Activated naive CD4-positive, alpha-beta T cell treated with anti-CD3 and anti-CD28 coated beads, Interleukin-2, amount 10 ng/mL, durations not matched to agents 7 days and 5 days (primary cell): ENCODE results near the gene CCNL2.

Source experiments
- CTCF ChIA-PET: fragments of 350-600 bp; sonication (Branson Sonifier 250); formaldehyde crosslinking; loops from one replicate; lab custom pipeline; 2021; ENCODE audit warnings: antibody characterized with exemption; lab: Charles Lee
- DNase-seq: peaks from one replicate; pipeline ENCODE4 v3.0.0-alpha.2; 2020
- H3K27ac Mint-ChIP-seq: one replicate; pipeline ENCODE4 v1.8.0; 2021; ENCODE audit warnings: mild to moderate bottlenecking, moderate library complexity, mixed read lengths
- H3K27me3 Mint-ChIP-seq: one replicate; pipeline ENCODE4 v1.8.0; 2021; ENCODE audit warnings: mild to moderate bottlenecking, mixed read lengths
- H3K36me3 Mint-ChIP-seq: one replicate; pipeline ENCODE4 v1.8.0; 2021; ENCODE audit warnings: mixed read lengths
- H3K4me1 Mint-ChIP-seq: one replicate; pipeline ENCODE4 v1.8.0; 2021; ENCODE audit warnings: mixed read lengths
- H3K4me3 Mint-ChIP-seq: one replicate; pipeline ENCODE4 v1.8.0; 2021; ENCODE audit warnings: mild to moderate bottlenecking, moderate library complexity, mixed read lengths
- H3K9me3 Mint-ChIP-seq: one replicate; pipeline ENCODE4 v1.8.0; 2021; ENCODE audit warnings: mixed read lengths

The CCNL2 gene

DNA sequence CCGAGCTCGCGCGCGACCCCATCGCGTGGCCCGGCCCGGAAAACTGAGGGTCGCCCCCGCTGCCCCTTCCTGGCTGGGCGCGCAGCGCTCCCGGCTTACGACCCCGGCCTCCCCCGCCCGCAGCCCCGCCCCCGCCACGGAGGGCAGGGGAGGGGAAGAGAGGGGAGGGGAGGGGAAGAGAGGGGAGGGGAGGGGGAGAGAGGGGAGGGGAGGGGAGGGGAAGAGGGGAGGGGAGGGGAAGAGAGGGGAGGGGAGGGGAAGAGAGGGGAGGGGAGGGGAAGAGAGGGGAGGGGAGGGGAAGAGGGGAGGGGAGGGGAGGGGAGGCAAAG, 28.6 kb upstream of the CCNL2 start:
- H3K36me3 Mint-ChIP-seq = no peaks in the 10 kb centered on the region
- H3K4me1 Mint-ChIP-seq = peaks cover 6% of the 10 kb centered on the region

GRCh38 chr1:1427106-1427819, 28.1 kb upstream of the CCNL2 start:
- H3K4me1 Mint-ChIP-seq = peaks cover 8% of the 10 kb centered on the region
- CTCF ChIA-PET = no interaction called here
- no peaks in the 10 kb centered on the region for H3K9me3 Mint-ChIP-seq
- H3K27ac Mint-ChIP-seq = no peak overlapping the region
- H3K4me3 Mint-ChIP-seq = no peak overlapping the region
- peaks cover 79% of the 10 kb centered on the region for H3K27me3 Mint-ChIP-seq
- DNase-seq = no peak
- no peaks in the 10 kb centered on the region for H3K36me3 Mint-ChIP-seq

More for the DNA sequence above, 28.6 kb upstream of the CCNL2 start:
- Mint-ChIP-seq H3K27me3 (peaks cover 79% of the 10 kb centered on the region), H3K9me3 (no peaks in the 10 kb centered on the region), H3K4me3 (no peak overlapping the region), H3K27ac (no peak overlapping the region)
- no peak for DNase-seq
- CTCF ChIA-PET = interaction anchor here (1.5 kb wide), 1 partner anchor 13 kb away, joined by 6 read pairs; no protein-coding TSS in a partner anchor

GRCh38 chr1:1426496-1427105, 27.5 kb upstream of the CCNL2 start:
- Mint-ChIP-seq H3K36me3 (no peaks in the 10 kb centered on the region), H3K27me3 (peaks cover 79% of the 10 kb centered on the region), H3K4me1 (peaks cover 8% of the 10 kb centered on the region), H3K27ac (no peak overlapping the region), H3K4me3 (no peak overlapping the region), H3K9me3 (no peaks in the 10 kb centered on the region)
- CTCF ChIA-PET = interaction anchor here (1.2 kb wide), 1 partner anchor 14 kb away, joined by 4 read pairs; no protein-coding TSS in a partner anchor
- DNase-seq = no peak

DNA sequence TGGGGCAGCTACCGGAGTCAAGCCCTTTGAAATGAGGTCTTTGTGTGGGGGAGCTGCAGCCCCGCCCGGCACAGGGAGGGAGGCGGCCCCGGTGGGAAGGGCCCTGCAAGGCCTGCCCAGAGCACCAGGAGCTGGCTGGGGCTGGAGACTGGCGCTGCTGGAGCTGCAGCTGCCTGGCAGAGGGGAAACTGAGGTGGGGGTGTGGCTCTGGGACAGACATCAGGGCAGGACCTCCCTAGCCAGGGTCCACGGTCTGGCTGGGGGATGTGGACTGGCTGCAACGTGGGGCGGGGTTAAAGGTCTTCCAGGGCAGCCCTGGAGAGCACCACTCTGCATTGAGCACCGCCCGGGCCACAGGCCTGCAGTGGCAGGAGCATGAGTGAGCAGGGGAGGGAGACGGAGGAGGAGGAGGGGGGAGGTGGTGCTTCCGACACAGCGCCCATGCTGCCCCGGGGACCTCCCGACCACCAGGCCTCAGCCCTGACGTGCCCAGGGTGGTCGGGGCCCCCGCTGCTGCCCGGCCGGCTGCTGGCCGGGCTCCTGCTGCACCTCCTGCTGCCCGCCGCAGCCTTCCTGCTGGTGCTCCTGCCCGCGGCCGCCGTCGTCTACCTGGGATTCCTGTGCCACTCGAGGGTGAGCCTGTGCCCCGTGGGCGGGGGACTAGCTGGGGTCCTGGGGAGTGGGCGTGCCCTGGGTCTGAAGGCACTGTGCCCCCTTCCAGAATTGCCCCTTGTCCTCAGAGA, 26.8 kb upstream of the CCNL2 start:
- Mint-ChIP-seq H3K9me3 (no peaks in the 10 kb centered on the region), H3K4me3 (no peak overlapping the region), H3K27me3 (peaks cover 82% of the 10 kb centered on the region), H3K36me3 (no peaks in the 10 kb centered on the region), H3K27ac (no peak overlapping the region), H3K4me1 (peaks cover 8% of the 10 kb centered on the region)
- CTCF ChIA-PET = interaction anchor here (1.2 kb wide), 1 partner anchor 14 kb away, joined by 4 read pairs; no protein-coding TSS in a partner anchor
- no peak for DNase-seq

DNA sequence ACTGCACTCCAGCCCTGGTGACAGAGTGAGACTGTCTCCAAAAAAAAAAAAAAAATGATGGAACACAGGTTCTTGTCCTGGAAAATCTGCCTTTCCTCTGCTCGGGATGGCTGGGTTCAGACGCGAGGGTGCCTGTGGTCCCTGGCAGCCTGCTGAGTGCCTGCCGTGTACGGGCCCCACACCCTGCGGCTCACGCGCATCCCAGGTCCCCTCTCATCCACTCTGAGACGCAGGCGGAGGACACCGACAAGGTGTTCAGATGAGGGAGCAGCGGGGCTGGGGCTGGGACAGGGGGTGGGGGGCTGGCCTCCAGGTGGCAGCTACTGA, 26.3 kb upstream of the CCNL2 start:
- Mint-ChIP-seq H3K4me3 (no peak overlapping the region), H3K27me3 (peaks cover 83% of the 10 kb centered on the region), H3K36me3 (no peaks in the 10 kb centered on the region), H3K27ac (no peak overlapping the region), H3K4me1 (peaks cover 8% of the 10 kb centered on the region), H3K9me3 (no peaks in the 10 kb centered on the region)
- DNase-seq = no peak
- CTCF ChIA-PET = interaction anchor here (1.2 kb wide), 1 partner anchor 15 kb away, joined by 4 read pairs; no protein-coding TSS in a partner anchor

DNA sequence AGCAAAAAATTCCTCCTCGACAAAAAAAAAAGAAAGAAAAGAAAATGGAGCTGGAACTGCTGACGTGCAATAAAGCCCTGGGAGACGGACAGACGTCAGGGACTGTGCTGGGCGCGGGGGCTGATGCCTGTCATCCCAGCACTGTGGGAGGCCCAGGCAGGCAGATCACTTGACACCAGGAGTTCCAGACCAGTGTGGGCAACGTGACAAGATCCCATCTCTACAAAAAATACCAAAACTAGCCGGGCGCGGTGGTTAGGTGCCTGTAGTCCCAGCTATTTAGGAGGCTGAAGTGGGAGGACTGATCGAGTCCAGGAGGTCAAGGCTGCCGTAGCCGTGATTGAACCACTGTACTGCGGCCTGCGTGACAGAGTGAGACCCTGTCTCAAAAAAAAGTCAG, 25.6 kb upstream of the CCNL2 start:
- H3K36me3 Mint-ChIP-seq = no peaks in the 10 kb centered on the region
- H3K4me1 Mint-ChIP-seq = peaks cover 8% of the 10 kb centered on the region
- peaks cover 78% of the 10 kb centered on the region for H3K27me3 Mint-ChIP-seq
- CTCF ChIA-PET = no interaction called here
- no peak overlapping the region for H3K4me3 Mint-ChIP-seq
- DNase-seq = no peak
- H3K9me3 Mint-ChIP-seq = no peaks in the 10 kb centered on the region
- no peak overlapping the region for H3K27ac Mint-ChIP-seq

- H3K36me3 Mint-ChIP-seq = no peaks in the 10 kb centered on the region
- no peak overlapping the region for H3K27ac Mint-ChIP-seq
- CTCF ChIA-PET = no interaction called here
- H3K4me1 Mint-ChIP-seq = peaks cover 10% of the 10 kb centered on the region
- H3K27me3 Mint-ChIP-seq = peaks cover 77% of the 10 kb centered on the region
- DNase-seq = no peak
- no peak overlapping the region for H3K4me3 Mint-ChIP-seq
- H3K9me3 Mint-ChIP-seq = no peaks in the 10 kb centered on the region
Observed at GRCh38 chr1:1423245-1423597, 24.1 kb upstream of the CCNL2 start.

- CTCF ChIA-PET = interaction anchor here (0.6 kb wide), 1 partner anchor 9 kb away, joined by 3 read pairs; no protein-coding TSS in a partner anchor
- DNase-seq = no peak
- Mint-ChIP-seq H3K4me1 (peaks cover 14% of the 10 kb centered on the region), H3K27me3 (peaks cover 75% of the 10 kb centered on the region), H3K4me3 (no peak overlapping the region), H3K9me3 (no peaks in the 10 kb centered on the region), H3K36me3 (no peaks in the 10 kb centered on the region), H3K27ac (no peak overlapping the region)
Observed at GRCh38 chr1:1422465-1423244, 23.5 kb upstream of the CCNL2 start.

GRCh38 chr1:1421907-1422464, 22.9 kb upstream of the CCNL2 start:
- Mint-ChIP-seq H3K27me3 (peaks cover 72% of the 10 kb centered on the region), H3K9me3 (no peaks in the 10 kb centered on the region), H3K4me3 (no peak overlapping the region), H3K36me3 (no peaks in the 10 kb centered on the region), H3K4me1 (peaks cover 15% of the 10 kb centered on the region), H3K27ac (no peak overlapping the region)
- CTCF ChIA-PET = interaction anchor here (0.6 kb wide), 1 partner anchor 8 kb away, joined by 3 read pairs; no protein-coding TSS in a partner anchor
- no peak for DNase-seq

DNA sequence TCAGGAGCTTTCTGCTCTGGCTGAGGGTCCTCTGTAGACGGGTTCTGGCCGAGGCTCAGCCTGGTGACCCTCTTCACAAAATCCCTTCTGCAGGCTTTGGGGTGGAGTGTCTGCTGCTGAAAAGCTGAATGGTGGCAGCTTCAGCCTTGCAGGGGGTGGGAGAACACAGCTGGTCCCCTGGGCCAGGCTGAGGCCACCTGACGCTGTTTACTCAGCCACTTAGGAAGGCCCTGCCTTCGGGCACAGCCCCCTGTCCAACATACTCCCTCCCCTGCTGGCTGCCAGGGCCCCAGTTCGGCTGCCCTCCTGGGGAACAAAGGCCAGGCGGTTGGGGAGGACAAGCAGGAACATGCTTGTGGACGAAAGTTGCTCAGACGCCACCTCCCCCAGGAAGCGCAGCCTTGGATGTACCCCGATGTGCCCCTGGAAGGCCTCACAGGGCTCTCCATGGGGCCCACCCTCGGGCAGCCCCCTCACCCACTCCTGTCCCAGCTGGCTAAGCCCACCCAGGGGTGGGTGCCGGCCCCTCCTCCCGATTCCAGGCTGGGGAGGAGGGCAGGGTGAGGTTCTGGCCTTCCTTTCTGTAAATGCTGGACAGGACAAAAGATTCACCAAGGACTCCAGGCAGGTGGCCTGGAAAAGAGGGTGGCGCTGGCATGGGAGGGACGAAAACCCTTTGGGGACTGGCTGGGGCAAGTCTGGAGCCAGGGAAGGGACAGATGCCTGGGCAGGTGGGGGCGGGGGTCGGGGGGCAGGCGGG, 22.2 kb upstream of the CCNL2 start, which contains the start of gene ANKRD65:
Gene ANKRD65, minus strand, starts transcription at position 130 of the 760 bp plus-strand sequence. CDS start 271 bp downstream, outside the sequence.
- no peak within 1 kb of the TSS for H3K27ac Mint-ChIP-seq
- peaks cover 65% of the 10 kb centered on the region for H3K27me3 Mint-ChIP-seq
- DNase-seq = no peak
- CTCF ChIA-PET = interaction anchor here (1.1 kb wide), 1 partner anchor 21 kb away, joined by 3 read pairs; no protein-coding TSS in a partner anchor
- H3K9me3 Mint-ChIP-seq = no peaks in the 10 kb centered on the region
- peaks cover 15% of the 10 kb centered on the region for H3K4me1 Mint-ChIP-seq
- no peak within 1 kb of the TSS for H3K4me3 Mint-ChIP-seq
- no peaks in the 10 kb centered on the region for H3K36me3 Mint-ChIP-seq

DNA sequence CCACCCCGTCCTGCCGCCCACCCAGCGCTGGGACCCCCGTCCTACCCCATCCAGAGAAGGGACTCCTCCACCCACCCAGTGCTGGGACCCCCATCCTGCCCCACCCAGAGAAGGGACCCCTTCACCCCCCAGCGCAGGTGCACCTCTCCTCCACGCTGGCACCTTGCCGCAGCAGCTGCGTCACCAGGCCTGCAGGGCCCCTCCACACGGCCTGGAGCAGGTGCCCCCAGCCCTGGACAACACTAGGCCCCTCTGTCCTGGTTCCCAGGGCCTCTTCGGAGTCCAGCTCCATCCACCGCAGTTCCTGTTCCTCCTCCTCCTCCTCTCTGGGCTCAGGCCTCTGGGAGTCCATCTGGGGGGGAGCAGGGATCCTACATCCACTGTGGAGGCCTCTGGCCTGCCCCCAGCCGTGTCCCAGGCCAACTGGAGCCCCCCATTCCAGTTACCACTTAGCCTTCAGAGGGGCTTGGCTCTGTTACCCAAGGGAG, 21.6 kb upstream of the CCNL2 start:
- Mint-ChIP-seq H3K27ac (no peak overlapping the region), H3K27me3 (peaks cover 61% of the 10 kb centered on the region), H3K36me3 (no peaks in the 10 kb centered on the region), H3K9me3 (no peaks in the 10 kb centered on the region), H3K4me3 (no peak overlapping the region), H3K4me1 (peaks cover 15% of the 10 kb centered on the region)
- DNase-seq = no peak
- CTCF ChIA-PET = interaction anchor here (1.1 kb wide), 1 partner anchor 21 kb away, joined by 3 read pairs; no protein-coding TSS in a partner anchor

GRCh38 chr1:1419813-1420653, 20.9 kb upstream of the CCNL2 start:
- Mint-ChIP-seq H3K4me3 (no peak overlapping the region), H3K27me3 (peaks cover 58% of the 10 kb centered on the region), H3K9me3 (no peaks in the 10 kb centered on the region), H3K4me1 (peaks cover 15% of the 10 kb centered on the region), H3K27ac (no peak overlapping the region), H3K36me3 (no peaks in the 10 kb centered on the region)
- no peak for DNase-seq
- CTCF ChIA-PET = no interaction called here
